Effector CD8-positive, alpha-beta T cell (primary cell): ENCODE data around the gene PDLIM5.
"Not testable (repeated sequence)": the region's sequence is repeated elsewhere in the genome, so short reads cannot be mapped to it uniquely, and the experiment has no call there.

ENCODE experiments used
- DNase-seq: peaks from one replicate; lab custom pipeline; 2025; lab: John Stamatoyannopoulos, UW

The PDLIM5 gene

GRCh38 chr4:94495408-94495807 is 43.7 kb downstream of the PDLIM5 start:
- no peak for DNase-seq

GRCh38 chr4:94497690-94498089 is 45.9 kb downstream of the PDLIM5 start:
- DNase-seq, result no peak

- DNase-seq, result no peak
Measured at GRCh38 chr4:94498502-94498901, 46.8 kb downstream of the PDLIM5 start.

- no peak for DNase-seq
Measured at GRCh38 chr4:94500685-94501084, 48.9 kb downstream of the PDLIM5 start.

- DNase-seq, result no peak
Measured at GRCh38 chr4:94504545-94504944, 52.8 kb downstream of the PDLIM5 start.

- DNase-seq, result no peak
Measured at GRCh38 chr4:94506822-94507221, 55.1 kb downstream of the PDLIM5 start.

- DNase-seq, result no peak
Measured at GRCh38 chr4:94507281-94507680, 55.5 kb downstream of the PDLIM5 start.

GRCh38 chr4:94507708-94508107 is 56.0 kb downstream of the PDLIM5 start:
- DNase-seq, result no peak

GRCh38 chr4:94508296-94508695 is 56.6 kb downstream of the PDLIM5 start:
- no peak for DNase-seq

- no peak for DNase-seq
Measured at GRCh38 chr4:94508806-94509205, 57.1 kb downstream of the PDLIM5 start.

GRCh38 chr4:94511591-94511990 is 59.8 kb downstream of the PDLIM5 start:
- no peak for DNase-seq

GRCh38 chr4:94513532-94513931 is 61.8 kb downstream of the PDLIM5 start:
- not testable (repeated sequence) for DNase-seq

- no peak for DNase-seq
Measured at GRCh38 chr4:94515365-94515764, 63.6 kb downstream of the PDLIM5 start.

GRCh38 chr4:94516067-94516466 is 64.3 kb downstream of the PDLIM5 start:
- no peak for DNase-seq

- no peak for DNase-seq
Measured at GRCh38 chr4:94516999-94517398, 65.3 kb downstream of the PDLIM5 start.

GRCh38 chr4:94517492-94517891 is 65.8 kb downstream of the PDLIM5 start:
- no peak for DNase-seq

GRCh38 chr4:94519019-94519418 is 67.3 kb downstream of the PDLIM5 start:
- no peak for DNase-seq

GRCh38 chr4:94519925-94520789 is 68.4 kb downstream of the PDLIM5 start:
- no peak for DNase-seq

- no peak for DNase-seq
Measured at GRCh38 chr4:94523033-94523580, 71.4 kb downstream of the PDLIM5 start.

GRCh38 chr4:94523617-94524016 is 71.9 kb downstream of the PDLIM5 start:
- DNase-seq, result no peak

- no peak for DNase-seq
Measured at GRCh38 chr4:94525993-94526728, 74.4 kb downstream of the PDLIM5 start.

GRCh38 chr4:94527556-94528233 is 76.0 kb downstream of the PDLIM5 start:
- DNase-seq, result no peak
